Measurements from ENCODE around the gene ARHGAP33. TPM values are rescaled to one million over a fixed set of nuclear protein-coding genes. Genes with fewer than 3 reads are reported as not detected.

ARHGAP33 gene
- polyA plus RNA-seq, 1 of the 3 experiments (the other 2 are of a cell fraction): 7.8 TPM

GRCh38 chr19:35801828-35802227 is 26.5 kb downstream of the ARHGAP33 start:
- DNase-seq: no peak
- Histone ChIP-seq H2AFZ (ENCODE audit: low read depth) (no peak overlapping the region), H3K4me3 (ENCODE audit: low read depth in 2 of 2, low read length in 1 of 2) (no peak overlapping the region), H3K4me1 (ENCODE audit: control insufficient read depth in 1 of 2, insufficient read depth in 2 of 2, low read depth in 1 of 2, low read length in 1 of 2) (no peaks in the 10 kb centered on the region), H3K9me3 (no peaks in the 10 kb centered on the region), H3K27me3 (ENCODE audit: insufficient read depth) (peaks cover 14% of the 10 kb centered on the region; the same call in 1 of the 2 replicates), H3K36me3 (replicated peaks in 1 of 2; ENCODE audit: control insufficient read depth in 1 of 2, insufficient read depth in 2 of 2, low read length in 1 of 2) (no peaks in the 10 kb centered on the region), H4K20me1 (ENCODE audit: insufficient read depth) (no peaks in the 10 kb centered on the region), H3K9ac (no peak overlapping the region), H3K4me2 (no peak overlapping the region), H3K79me2 (ENCODE audit: insufficient read depth) (no peaks in the 10 kb centered on the region), H3F3A (replicated peaks; ENCODE audit: insufficient read depth) (no peaks in the 10 kb centered on the region), H3K27ac (ENCODE audit: low read depth in 2 of 2, low read length in 1 of 2) (no peak overlapping the region), H3K9me2 (no peaks in the 10 kb centered on the region)
- ChIA-PET POLR2A (no interaction called here), CTCF (interaction anchor here (0.6 to 1.3 kb wide), 3 partner anchors 10 to 291 kb away, joined by 3 read pairs; no protein-coding TSS in a partner anchor)
- 10% methylated on average over 3 of the region's 3 CpGs for WGBS (ENCODE audit: low lambda C conversion rate)
- TF ChIP-seq RFX5 (IDR thresholded peaks at IDR 0.05; ENCODE audit: low read length): no peak
- no peak for TF ChIP-seq IRF3 (IDR thresholded peaks at IDR 0.05; ENCODE audit: low read depth, low read length)
- no peak for TF ChIP-seq RAD21 (IDR thresholded peaks at IDR 0.05; ENCODE audit: low read length)
- TF ChIP-seq ZBTB33 (IDR thresholded peaks at IDR 0.05; ENCODE audit: borderline replicate concordance, low read depth): no peak
- no peak for TF ChIP-seq POLR2AphosphoS5 (IDR thresholded peaks at IDR 0.05; ENCODE audit: low read depth, low read length)
- TF ChIP-seq MEF2A (IDR thresholded peaks at IDR 0.05; ENCODE audit: borderline replicate concordance, low read depth): no peak
- TF ChIP-seq JUND (IDR thresholded peaks at IDR 0.05): no peak
- TF ChIP-seq USF2 (IDR thresholded peaks at IDR 0.05; ENCODE audit: borderline replicate concordance, low read depth, low read length): no peak
- no peak for TF ChIP-seq TCF12 (IDR thresholded peaks at IDR 0.05)
- TF ChIP-seq EZH2phosphoT487 (IDR thresholded peaks at IDR 0.05; ENCODE audit: borderline replicate concordance, low read depth): no peak
- TF ChIP-seq SIN3A (IDR thresholded peaks at IDR 0.05; ENCODE audit: borderline replicate concordance, low read depth, low read length): no peak
- TF ChIP-seq REST (IDR thresholded peaks at IDR 0.05; ENCODE audit: low read depth, low read length): no peak
- no peak for TF ChIP-seq EP300 (IDR thresholded peaks at IDR 0.05; ENCODE audit: borderline replicate concordance in 1 of 2, low read depth in 1 of 2, low read length in 1 of 2)
